Uterus (tissue), 2 donors: Measurements from ENCODE around the gene LNX2.

ENCODE experiments used
- POLR2A ChIP-seq, 2 donors: fragments of 450-650 bp; IDR thresholded peaks; one replicate each; pipeline ENCODE4 v1.6.1; 2016; ENCODE audit warnings: antibody characterized with exemption in 2 of 2, mild to moderate bottlenecking in 1 of 2, moderate library complexity in 1 of 2
- TF ChIP-seq, protein P1 (sequence below), 4 experiments: fragments of 200-600 bp in 2 of 4; fragments of 450-650 bp in 2 of 4; sonication (generic) in 2 of 4; IDR thresholded peaks; one replicate each; pipeline ENCODE4 v1.5.1; 2016 to 2019; ENCODE audit warnings: antibody characterized with exemption in 4 of 4, mild to moderate bottlenecking in 2 of 4, moderate library complexity in 1 of 4

DNA sequence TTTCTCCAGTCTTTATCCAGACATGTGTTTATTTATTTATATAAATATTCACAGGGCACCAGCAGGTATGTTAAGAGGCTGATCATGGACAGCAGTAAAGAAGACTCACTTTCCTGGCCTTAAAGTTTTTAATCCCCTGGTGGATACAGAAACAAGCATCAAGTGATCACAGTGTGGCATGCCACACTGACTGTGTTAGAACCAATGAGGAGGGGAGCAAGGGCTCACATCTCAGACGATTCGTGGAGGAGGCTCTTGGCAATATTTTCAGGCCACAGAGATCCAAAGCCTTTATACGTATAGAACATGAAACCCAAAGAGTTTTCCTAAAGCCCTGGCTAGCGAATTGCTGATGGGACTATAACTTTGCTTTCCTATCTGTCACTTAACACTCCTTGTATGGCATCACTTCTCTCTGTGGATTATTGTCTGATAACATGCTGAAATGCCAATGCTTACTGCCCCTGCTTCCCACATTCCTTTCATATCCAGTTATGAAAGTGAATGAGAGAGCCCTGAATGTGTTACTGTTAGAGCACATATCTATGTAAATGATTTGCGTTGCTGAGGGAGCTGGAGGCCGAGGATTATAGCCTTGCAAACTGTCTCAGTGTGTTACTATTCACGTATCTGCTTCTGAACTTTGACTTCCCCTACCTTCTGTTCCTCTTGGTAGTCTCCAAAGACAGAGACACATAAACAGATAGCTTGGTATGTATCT, 39.0 kb upstream of the LNX2 start:
- TF ChIP-seq, protein P1, sequence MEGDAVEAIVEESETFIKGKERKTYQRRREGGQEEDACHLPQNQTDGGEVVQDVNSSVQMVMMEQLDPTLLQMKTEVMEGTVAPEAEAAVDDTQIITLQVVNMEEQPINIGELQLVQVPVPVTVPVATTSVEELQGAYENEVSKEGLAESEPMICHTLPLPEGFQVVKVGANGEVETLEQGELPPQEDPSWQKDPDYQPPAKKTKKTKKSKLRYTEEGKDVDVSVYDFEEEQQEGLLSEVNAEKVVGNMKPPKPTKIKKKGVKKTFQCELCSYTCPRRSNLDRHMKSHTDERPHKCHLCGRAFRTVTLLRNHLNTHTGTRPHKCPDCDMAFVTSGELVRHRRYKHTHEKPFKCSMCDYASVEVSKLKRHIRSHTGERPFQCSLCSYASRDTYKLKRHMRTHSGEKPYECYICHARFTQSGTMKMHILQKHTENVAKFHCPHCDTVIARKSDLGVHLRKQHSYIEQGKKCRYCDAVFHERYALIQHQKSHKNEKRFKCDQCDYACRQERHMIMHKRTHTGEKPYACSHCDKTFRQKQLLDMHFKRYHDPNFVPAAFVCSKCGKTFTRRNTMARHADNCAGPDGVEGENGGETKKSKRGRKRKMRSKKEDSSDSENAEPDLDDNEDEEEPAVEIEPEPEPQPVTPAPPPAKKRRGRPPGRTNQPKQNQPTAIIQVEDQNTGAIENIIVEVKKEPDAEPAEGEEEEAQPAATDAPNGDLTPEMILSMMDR (IDR thresholded peaks at IDR 0.05) = no peak
- TF ChIP-seq POLR2A (IDR thresholded peaks at IDR 0.05) = no peak
